Naive thymus-derived CD8-positive, alpha-beta T cell (primary cell): ENCODE data around the gene OR13A1. TPM values are rescaled to one million over a fixed set of nuclear protein-coding genes. Genes with fewer than 3 reads are reported as not detected.
"Not testable (repeated sequence)": the region's sequence is repeated elsewhere in the genome, so short reads cannot be mapped to it uniquely, and the experiment has no call there.

Experiments
- ATAC-seq, 2 donors: fragments of 150-1000 bp; cut with Tn5 transposase in 1 of 2; sonication (Bioruptor Pico), chemical (Tn5 transposase) in 1 of 2; 1 replicate in 1 of 2; 2 replicates in 1 of 2; pipeline ENCODE4 v1.10.0; 2021; ENCODE audit warnings: mild to moderate bottlenecking in 2 of 2, moderate library complexity in 2 of 2
- POLR2A ChIA-PET: fragments of 350-600 bp; sonication (Branson Sonifier 250); formaldehyde crosslinking; loops from one replicate; lab custom pipeline; 2021; ENCODE audit warnings: antibody characterized with exemption; lab: Charles Lee
- DNase-seq, 10 donors: peaks; one replicate each; pipeline versions ENCODE4 v3.0.0 to v3.0.0-alpha.2; 2020 to 2022
- H3K27ac Mint-ChIP-seq, 10 donors: one replicate each; pipeline ENCODE4 v1.8.0; 2020 to 2022; ENCODE audit warnings: mild to moderate bottlenecking in 10 of 10, mixed read lengths in 10 of 10, moderate library complexity in 4 of 10, inconsistent platforms in 1 of 10
- H3K27me3 Mint-ChIP-seq, 5 donors: one replicate each; pipeline ENCODE4 v1.8.0; 2021 to 2022; ENCODE audit warnings: mixed read lengths in 5 of 5
- H3K36me3 Mint-ChIP-seq, 3 donors: one replicate each; pipeline ENCODE4 v1.8.0; 2020 to 2022; ENCODE audit warnings: mixed read lengths in 3 of 3, mild to moderate bottlenecking in 2 of 3, inconsistent platforms in 1 of 3
- H3K4me1 Mint-ChIP-seq, 4 donors: one replicate each; pipeline ENCODE4 v1.8.0; 2021 to 2022; ENCODE audit warnings: mixed read lengths in 4 of 4
- H3K4me3 Mint-ChIP-seq, 10 donors: one replicate each; pipeline ENCODE4 v1.8.0; 2020 to 2022; ENCODE audit warnings: mild to moderate bottlenecking in 10 of 10, mixed read lengths in 10 of 10, moderate library complexity in 6 of 10, inconsistent platforms in 1 of 10
- H3K9me3 Mint-ChIP-seq, 9 donors: one replicate each; pipeline ENCODE4 v1.8.0; 2020 to 2022; ENCODE audit warnings: mixed read lengths in 9 of 9, mild to moderate bottlenecking in 3 of 9, inconsistent platforms in 1 of 9, moderate library complexity in 1 of 9
- polyA plus RNA-seq, 3 donors: library from polyadenylated mRNA; unstranded; fragments of 300-500 nt; fragmentation: Illumina TruSeq; gene quantifications; one replicate each; pipeline ENCODE4 v1.2.3, GENCODE V29; 2021
- total RNA-seq, 8 experiments: library from RNA in 2 of 8; stranded (reverse) in 2 of 8; gene quantifications; one replicate each; pipeline ENCODE4 v1.2.3 and lab custom pipeline; 2021 to 2026

Gene OR13A1
- total and polyA plus RNA-seq, 5 experiments from 2014 or later, result 0.15 to 0.29 TPM; not detected in 3

GRCh38 chr10:45326864-45327263, 11.5 kb upstream of the OR13A1 start:
- H3K4me3 Mint-ChIP-seq, POLR2A ChIA-PET, H3K27ac Mint-ChIP-seq, ATAC-seq, DNase-seq, H3K4me1 Mint-ChIP-seq, H3K27me3 Mint-ChIP-seq: not testable (repeated sequence)
- peaks cover 0 to 23% (median 0%) of the 10 kb centered on the region in 3 donors for H3K36me3 Mint-ChIP-seq
- H3K9me3 Mint-ChIP-seq, result peaks cover 0 to 49% (median 25%) of the 10 kb centered on the region in 9 donors

- H3K36me3 Mint-ChIP-seq, result peaks cover 2 to 23% (median 4%) of the 10 kb centered on the region in 3 donors
- no peak for DNase-seq
- H3K9me3 Mint-ChIP-seq, result peaks cover 4 to 45% (median 25%) of the 10 kb centered on the region in 9 donors
- POLR2A ChIA-PET, result no interaction called here
- no peaks in the 10 kb centered on the region for H3K4me1 Mint-ChIP-seq
- H3K27ac Mint-ChIP-seq, result no peak overlapping the region
- peaks cover 0 to 6% (median 4%) of the 10 kb centered on the region in 5 donors for H3K27me3 Mint-ChIP-seq
- ATAC-seq, result no peak
- no peak overlapping the region for H3K4me3 Mint-ChIP-seq
Observed at GRCh38 chr10:45325116-45325515, 9.7 kb upstream of the OR13A1 start.

GRCh38 chr10:45319702-45320101, 4.3 kb upstream of the OR13A1 start:
- H3K9me3 Mint-ChIP-seq, result peaks cover 0 to 21% (median 12%) of the 10 kb centered on the region in 9 donors
- H3K36me3 Mint-ChIP-seq, result peaks cover 0 to 9% (median 2%) of the 10 kb centered on the region in 3 donors
- DNase-seq (no peak), ATAC-seq (no peak)
- H3K4me1 Mint-ChIP-seq, result no peaks in the 10 kb centered on the region
- H3K27me3 Mint-ChIP-seq, result peaks cover 0 to 6% (median 2%) of the 10 kb centered on the region in 5 donors
- POLR2A ChIA-PET, result no interaction called here
- no peak overlapping the region for H3K4me3 Mint-ChIP-seq
- no peak overlapping the region for H3K27ac Mint-ChIP-seq

GRCh38 chr10:45313264-45313873, 2.0 kb downstream of the OR13A1 start:
- Mint-ChIP-seq H3K27me3 (peaks cover 0 to 3% (median 0%) of the 10 kb centered on the region in 5 donors), H3K36me3 (peaks cover 0 to 29% (median 12%) of the 10 kb centered on the region in 3 donors), H3K9me3 (peaks cover 13 to 40% (median 30%) of the 10 kb centered on the region in 9 donors), H3K4me1 (no peaks in the 10 kb centered on the region), H3K4me3 (no peak overlapping the region), H3K27ac (no peak overlapping the region)
- POLR2A ChIA-PET, result no interaction called here
- DNase-seq (no peak), ATAC-seq (no peak)

- H3K4me1 Mint-ChIP-seq, result peaks cover 0 to 4% (median 0%) of the 10 kb centered on the region in 4 donors
- peaks cover 0 to 29% (median 12%) of the 10 kb centered on the region in 3 donors for H3K36me3 Mint-ChIP-seq
- H3K27ac Mint-ChIP-seq, result no peak overlapping the region
- peaks cover 0 to 7% (median 3%) of the 10 kb centered on the region in 5 donors for H3K27me3 Mint-ChIP-seq
- POLR2A ChIA-PET, result no interaction called here
- peaks cover 13 to 33% (median 26%) of the 10 kb centered on the region in 9 donors for H3K9me3 Mint-ChIP-seq
- no peak for DNase-seq
- ATAC-seq, result no peak
- no peak overlapping the region for H3K4me3 Mint-ChIP-seq
Observed at GRCh38 chr10:45308707-45309106, 6.7 kb downstream of the OR13A1 start.

GRCh38 chr10:45302573-45302972, 12.8 kb downstream of the OR13A1 start:
- POLR2A ChIA-PET, result no interaction called here
- DNase-seq (no peak), ATAC-seq (no peak)
- peaks cover 0 to 10% (median 7%) of the 10 kb centered on the region in 4 donors for H3K4me1 Mint-ChIP-seq
- H3K27me3 Mint-ChIP-seq, result peaks cover 0 to 46% (median 23%) of the 10 kb centered on the region in 5 donors
- H3K4me3 Mint-ChIP-seq, result no peak overlapping the region
- peaks cover 0 to under 1% (median 0%) of the 10 kb centered on the region in 9 donors for H3K9me3 Mint-ChIP-seq
- H3K36me3 Mint-ChIP-seq, result peaks cover 0 to 3% (median 1%) of the 10 kb centered on the region in 3 donors
- H3K27ac Mint-ChIP-seq, result no peak overlapping the region

GRCh38 chr10:45298341-45298955, 17.0 kb downstream of the OR13A1 start:
- H3K9me3 Mint-ChIP-seq, POLR2A ChIA-PET, H3K36me3 Mint-ChIP-seq, ATAC-seq, DNase-seq: not testable (repeated sequence)
- Mint-ChIP-seq H3K4me1 (peaks cover 0 to 15% (median 5%) of the 10 kb centered on the region in 4 donors), H3K27me3 (peaks cover 3 to 40% (median 21%) of the 10 kb centered on the region in 5 donors), H3K4me3 (peak overlapping the region in 2 of 10 donors; percentile 46 to 66), H3K27ac (peak overlapping the region in 1 of 10 donors; percentile 1)

- Mint-ChIP-seq H3K27ac (no peak overlapping the region), H3K9me3 (peaks cover 0 to 5% (median 0%) of the 10 kb centered on the region in 9 donors), H3K27me3 (peaks cover 3 to 11% (median 7%) of the 10 kb centered on the region in 5 donors), H3K4me3 (no peak overlapping the region), H3K36me3 (peaks cover 0 to 7% (median 0%) of the 10 kb centered on the region in 3 donors), H3K4me1 (peaks cover 0 to 18% (median 11%) of the 10 kb centered on the region in 4 donors)
- POLR2A ChIA-PET, result no interaction called here
- DNase-seq, result no peak
- ATAC-seq, result no peak
Observed at GRCh38 chr10:45294681-45295080, 20.7 kb downstream of the OR13A1 start.

- DNase-seq, result no peak
- no peak for ATAC-seq
- Mint-ChIP-seq H3K27ac (no peak overlapping the region), H3K4me3 (no peak overlapping the region), H3K4me1 (peaks cover 0 to 3% (median 2%) of the 10 kb centered on the region in 4 donors), H3K27me3 (peaks cover 0 to 2% (median 0%) of the 10 kb centered on the region in 5 donors), H3K36me3 (no peaks in the 10 kb centered on the region), H3K9me3 (peaks cover 0 to 4% (median 0%) of the 10 kb centered on the region in 9 donors)
- POLR2A ChIA-PET, result no interaction called here
Observed at GRCh38 chr10:45286980-45287379, 28.4 kb downstream of the OR13A1 start.

- DNase-seq (no peak), ATAC-seq (no peak)
- POLR2A ChIA-PET, result no interaction called here
- H3K36me3 Mint-ChIP-seq, result no peaks in the 10 kb centered on the region
- H3K4me1 Mint-ChIP-seq, result no peaks in the 10 kb centered on the region
- H3K27me3 Mint-ChIP-seq, result peaks cover 0 to 2% (median 0%) of the 10 kb centered on the region in 5 donors
- no peak overlapping the region for H3K27ac Mint-ChIP-seq
- H3K4me3 Mint-ChIP-seq, result no peak overlapping the region
- H3K9me3 Mint-ChIP-seq, result peaks cover 0 to 4% (median 0%) of the 10 kb centered on the region in 9 donors
Observed at GRCh38 chr10:45282061-45282460, 33.3 kb downstream of the OR13A1 start.

GRCh38 chr10:45280113-45280760, 35.2 kb downstream of the OR13A1 start:
- DNase-seq (no peak), ATAC-seq (no peak)
- H3K4me3 Mint-ChIP-seq, result no peak overlapping the region
- H3K27me3 Mint-ChIP-seq, result peaks cover 0 to 2% (median 0%) of the 10 kb centered on the region in 5 donors
- no peak overlapping the region for H3K27ac Mint-ChIP-seq
- no peaks in the 10 kb centered on the region for H3K9me3 Mint-ChIP-seq
- no peaks in the 10 kb centered on the region for H3K36me3 Mint-ChIP-seq
- no peaks in the 10 kb centered on the region for H3K4me1 Mint-ChIP-seq
- POLR2A ChIA-PET, result no interaction called here

GRCh38 chr10:45279682-45280081, 35.7 kb downstream of the OR13A1 start:
- ATAC-seq, result no peak
- Mint-ChIP-seq H3K27me3 (peaks cover 0 to 2% (median 0%) of the 10 kb centered on the region in 5 donors), H3K4me3 (no peak overlapping the region), H3K4me1 (no peaks in the 10 kb centered on the region), H3K36me3 (no peaks in the 10 kb centered on the region), H3K27ac (no peak overlapping the region), H3K9me3 (no peaks in the 10 kb centered on the region)
- DNase-seq, result no peak
- POLR2A ChIA-PET, result no interaction called here
